Fibroblast of lung (primary cell): ENCODE measurements around the gene MVB12A.

Source experiments
- CTCF ChIP-seq, 2 donors: IDR thresholded peaks in 1 of 2; conservative IDR thresholded peaks in 1 of 2; 1 replicate in 1 of 2; 2 replicates in 1 of 2; pipeline ENCODE4 v1.5.1; 2011 to 2012; ENCODE audit warnings: low read length in 2 of 2, control low read depth in 1 of 2, inconsistent platforms in 1 of 2, low read depth in 1 of 2, mild to moderate bottlenecking in 1 of 2
- EZH2 ChIP-seq: IDR thresholded peaks from 2 replicates; pipeline ENCODE4 v1.5.1; 2012; ENCODE audit warnings: low read length, control low read depth, mild to moderate bottlenecking; ENCODE audit errors: missing control alignments

GRCh38 chr19:17429641-17430113, 9.8 kb downstream of the MVB12A start:
- TF ChIP-seq CTCF (conservative IDR thresholded peaks at IDR 0.05 in 1 of 2, IDR thresholded peaks at IDR 0.05 in 1 of 2; ENCODE audit: low read depth in 1 of 2, low read length in 2 of 2) (no peak), EZH2 (no peak)
